Amygdala (tissue), 56 donors: ENCODE measurements around the gene KIF26A.

Experiments used
- DNase-seq, 56 donors: peaks; one replicate each; lab custom pipeline; 2025; lab: John Stamatoyannopoulos, UW

The KIF26A gene

GRCh38 chr14:104141621-104142091 lies 3.3 kb downstream of the KIF26A start:
- DNase-seq = no peak

GRCh38 chr14:104142136-104142945 lies 4.0 kb downstream of the KIF26A start:
- DNase-seq = no peak

GRCh38 chr14:104142946-104143470 lies 4.6 kb downstream of the KIF26A start:
- DNase-seq = no peak

- no peak for DNase-seq
These were observed 5.4 kb downstream of the KIF26A start for GRCh38 chr14:104143521-104144452.

- no peak for DNase-seq
These were observed 6.0 kb downstream of the KIF26A start for GRCh38 chr14:104144453-104144790.

GRCh38 chr14:104144911-104145825 lies 6.8 kb downstream of the KIF26A start:
- DNase-seq = no peak

- DNase-seq = no peak
These were observed 7.6 kb downstream of the KIF26A start for GRCh38 chr14:104145826-104146601.

- no peak for DNase-seq
These were observed 8.4 kb downstream of the KIF26A start for GRCh38 chr14:104146651-104147345.

GRCh38 chr14:104147346-104148125 lies 9.1 kb downstream of the KIF26A start:
- DNase-seq = no peak

GRCh38 chr14:104148433-104149277 lies 10.3 kb downstream of the KIF26A start:
- no peak for DNase-seq

- no peak for DNase-seq
These were observed 10.8 kb downstream of the KIF26A start for GRCh38 chr14:104149278-104149595.

GRCh38 chr14:104149617-104150135 lies 11.3 kb downstream of the KIF26A start:
- no peak for DNase-seq

GRCh38 chr14:104150136-104151025 lies 12.0 kb downstream of the KIF26A start:
- no peak for DNase-seq

- no peak for DNase-seq
These were observed 12.6 kb downstream of the KIF26A start for GRCh38 chr14:104151026-104151381.

- no peak for DNase-seq
These were observed 13.3 kb downstream of the KIF26A start for GRCh38 chr14:104151566-104152245.

- no peak for DNase-seq
These were observed 13.8 kb downstream of the KIF26A start for GRCh38 chr14:104152246-104152575.
